IMR-90 (cell line): ENCODE measurements around the gene EHMT1.

Source experiments
- CEBPB ChIP-seq: IDR thresholded peaks from 2 replicates; pipeline ENCODE4 v1.6.1; 2012; ENCODE audit warnings: low read depth, low read length, improper control_type of control experiment
- CHD1 ChIP-seq: IDR thresholded peaks from 2 replicates; pipeline ENCODE4 v1.6.1; 2012; ENCODE audit warnings: low read depth, low read length, improper control_type of control experiment
- CTCF ChIP-seq: conservative IDR thresholded peaks from 2 replicates; pipeline ENCODE4 v1.5.1; 2012; ENCODE audit warnings: mild to moderate bottlenecking, low read depth, low read length, improper control_type of control experiment
- MAZ ChIP-seq: IDR thresholded peaks from 2 replicates; pipeline ENCODE4 v1.6.1; 2012; ENCODE audit warnings: low read depth, mild to moderate bottlenecking, low read length, improper control_type of control experiment, moderate library complexity, borderline replicate concordance
- POLR2A ChIP-seq: IDR thresholded peaks from 2 replicates; pipeline ENCODE4 v1.6.1; 2012; ENCODE audit warnings: mild to moderate bottlenecking, low read depth, low read length
- SMC3 ChIP-seq: fragments of 150-350 bp; IDR thresholded peaks from 2 replicates; pipeline ENCODE4 v1.6.1; 2016; ENCODE audit warnings: low read depth, mild to moderate bottlenecking, antibody characterized with exemption, low read length, moderate library complexity
- TF ChIP-seq, protein P1 (sequence below): fragments of 150-350 bp; IDR thresholded peaks from 2 replicates; pipeline ENCODE4 v1.6.1; 2017; ENCODE audit warnings: mild to moderate bottlenecking, antibody characterized with exemption, low read length, low read depth

GRCh38 chr9:137791947-137792346, 173.1 kb downstream of the EHMT1 start:
- TF ChIP-seq POLR2A, result no peak
- TF ChIP-seq CTCF, result no peak
- no peak for TF ChIP-seq CEBPB
- no peak for TF ChIP-seq MAZ
- TF ChIP-seq SMC3, result no peak
- no peak for TF ChIP-seq CHD1
- TF ChIP-seq, protein P1, sequence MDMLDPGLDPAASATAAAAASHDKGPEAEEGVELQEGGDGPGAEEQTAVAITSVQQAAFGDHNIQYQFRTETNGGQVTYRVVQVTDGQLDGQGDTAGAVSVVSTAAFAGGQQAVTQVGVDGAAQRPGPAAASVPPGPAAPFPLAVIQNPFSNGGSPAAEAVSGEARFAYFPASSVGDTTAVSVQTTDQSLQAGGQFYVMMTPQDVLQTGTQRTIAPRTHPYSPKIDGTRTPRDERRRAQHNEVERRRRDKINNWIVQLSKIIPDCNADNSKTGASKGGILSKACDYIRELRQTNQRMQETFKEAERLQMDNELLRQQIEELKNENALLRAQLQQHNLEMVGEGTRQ, result no peak
